Epithelial cell of proximal tubule (primary cell): ENCODE data around the gene RAB40B. TPM values are rescaled to one million over a fixed set of nuclear protein-coding genes. Genes with fewer than 3 reads are reported as not detected.

Source experiments
- DNase-seq: peaks from one replicate; pipeline ENCODE4 v3.0.0-alpha.2; 2011; ENCODE audit warnings: low read depth
- H3K4me3 ChIP-seq: 2 replicates; pipeline ENCODE4 v1.5.1; 2011; ENCODE audit warnings: low read depth, mild to moderate bottlenecking, low read length
- total RNA-seq: library from RNA; depleted of rRNA; stranded (reverse); fragments of >200 nt; gene quantifications from 2 replicates; pipeline ENCODE4 v1.2.3, GENCODE V29; 2015
- TF ChIP-seq, protein P1 (sequence below): conservative IDR thresholded peaks from 2 replicates; pipeline ENCODE4 v1.5.1; 2012; ENCODE audit warnings: low read depth, mild to moderate bottlenecking, low read length

RAB40B gene
- total RNA-seq, 1 donor from 2014 or later, result 7.8 TPM

DNA sequence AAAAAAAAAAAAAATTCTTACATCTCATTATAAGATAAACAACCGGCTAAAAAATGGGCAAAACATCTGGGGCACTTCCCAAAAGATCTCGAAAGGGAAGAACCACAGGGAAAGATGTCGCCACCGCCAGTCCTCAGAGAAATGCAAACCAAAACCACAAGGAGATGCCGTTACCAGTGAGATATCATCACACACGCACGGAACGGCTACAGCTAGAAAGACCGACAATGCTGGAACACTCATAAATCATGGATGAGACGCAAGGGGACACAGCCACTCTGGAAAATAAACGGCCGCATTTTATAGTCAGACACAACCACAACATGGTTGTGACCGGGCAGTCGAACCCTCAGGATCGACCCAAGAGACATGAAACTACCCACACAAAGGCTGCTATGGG is 74.8 kb downstream of the RAB40B start:
- TF ChIP-seq, protein P1, sequence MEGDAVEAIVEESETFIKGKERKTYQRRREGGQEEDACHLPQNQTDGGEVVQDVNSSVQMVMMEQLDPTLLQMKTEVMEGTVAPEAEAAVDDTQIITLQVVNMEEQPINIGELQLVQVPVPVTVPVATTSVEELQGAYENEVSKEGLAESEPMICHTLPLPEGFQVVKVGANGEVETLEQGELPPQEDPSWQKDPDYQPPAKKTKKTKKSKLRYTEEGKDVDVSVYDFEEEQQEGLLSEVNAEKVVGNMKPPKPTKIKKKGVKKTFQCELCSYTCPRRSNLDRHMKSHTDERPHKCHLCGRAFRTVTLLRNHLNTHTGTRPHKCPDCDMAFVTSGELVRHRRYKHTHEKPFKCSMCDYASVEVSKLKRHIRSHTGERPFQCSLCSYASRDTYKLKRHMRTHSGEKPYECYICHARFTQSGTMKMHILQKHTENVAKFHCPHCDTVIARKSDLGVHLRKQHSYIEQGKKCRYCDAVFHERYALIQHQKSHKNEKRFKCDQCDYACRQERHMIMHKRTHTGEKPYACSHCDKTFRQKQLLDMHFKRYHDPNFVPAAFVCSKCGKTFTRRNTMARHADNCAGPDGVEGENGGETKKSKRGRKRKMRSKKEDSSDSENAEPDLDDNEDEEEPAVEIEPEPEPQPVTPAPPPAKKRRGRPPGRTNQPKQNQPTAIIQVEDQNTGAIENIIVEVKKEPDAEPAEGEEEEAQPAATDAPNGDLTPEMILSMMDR, result no peak
- DNase-seq, result no peak
- H3K4me3 ChIP-seq, result no peak overlapping the region

DNA sequence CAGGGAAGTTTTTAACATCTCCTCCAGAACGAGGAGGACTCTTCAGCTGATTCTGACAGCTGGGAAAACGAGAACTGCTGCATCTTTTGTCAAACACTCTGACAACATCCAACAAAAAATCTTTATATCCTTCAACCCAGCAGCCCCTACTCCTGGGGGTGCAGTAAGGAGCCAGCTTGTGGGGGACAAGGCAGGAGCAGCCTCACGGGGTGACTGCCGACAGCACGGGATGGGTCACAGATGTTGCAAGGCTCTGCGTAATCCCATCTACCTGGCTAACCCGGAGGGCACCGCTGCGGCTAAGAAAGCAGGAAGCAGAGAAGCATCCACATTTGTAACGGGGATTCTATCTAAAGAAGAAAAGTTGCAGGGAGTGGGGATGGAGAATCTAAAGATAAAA is 78.9 kb downstream of the RAB40B start:
- H3K4me3 ChIP-seq, result no peak overlapping the region
- TF ChIP-seq, protein P1, result no peak
- no peak for DNase-seq

DNA sequence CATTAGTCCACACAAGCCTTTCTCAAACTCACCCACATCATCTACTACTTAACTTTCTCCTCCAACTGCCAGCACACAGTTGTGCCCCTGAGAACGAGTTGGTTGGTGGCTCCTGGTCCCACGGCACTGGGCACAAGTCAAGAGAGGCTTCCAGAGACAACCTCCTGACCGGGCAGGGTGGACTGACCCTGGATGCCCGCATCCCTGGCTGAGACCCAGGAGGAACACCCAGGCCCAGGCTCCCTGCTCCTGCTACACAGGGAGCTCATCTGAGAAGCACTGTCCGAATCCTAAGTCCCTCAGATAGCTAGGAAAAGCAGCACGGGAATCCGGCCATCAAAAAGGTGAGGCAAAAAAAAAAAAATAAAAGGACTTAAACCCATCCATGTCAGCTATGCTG is 79.3 kb downstream of the RAB40B start:
- TF ChIP-seq, protein P1, result no peak
- DNase-seq, result no peak

DNA sequence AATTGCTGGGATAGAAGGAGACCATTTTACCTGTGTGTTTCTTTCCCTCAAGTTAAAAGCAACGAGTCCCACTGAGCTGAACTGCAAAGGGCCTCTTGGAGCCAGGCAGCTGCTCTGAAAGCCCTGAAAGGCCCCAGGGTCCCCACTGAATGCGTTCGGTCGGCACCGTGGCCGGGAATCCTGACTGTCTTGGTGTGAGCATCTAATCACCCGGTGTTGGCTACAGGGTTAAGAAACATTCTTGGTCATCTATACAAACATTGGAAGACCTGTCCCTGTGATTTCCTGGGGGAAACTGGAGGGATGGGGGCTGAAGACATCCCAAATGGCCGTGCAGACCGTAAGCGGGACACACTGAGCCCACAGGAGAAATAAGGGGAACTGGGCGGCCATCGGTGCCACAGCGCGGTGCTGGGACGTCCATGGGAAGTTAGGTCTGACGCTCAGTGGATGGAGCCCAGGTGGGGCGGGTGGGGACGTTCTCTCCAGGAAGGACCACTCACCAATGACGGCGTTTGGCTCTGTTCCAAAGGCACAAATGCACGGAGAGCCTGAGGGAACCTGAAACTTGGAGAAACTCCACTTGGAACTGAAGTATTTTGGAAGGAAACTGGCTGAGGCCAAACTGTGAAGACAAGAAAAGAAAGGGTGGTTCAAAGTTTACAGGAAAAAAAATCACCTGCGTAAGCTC is 82.3 kb downstream of the RAB40B start:
- TF ChIP-seq, protein P1, result no peak
- H3K4me3 ChIP-seq, result no peak overlapping the region
- DNase-seq, result no peak

More for the DNA sequence above, 79.3 kb downstream of the RAB40B start:
- no peak overlapping the region for H3K4me3 ChIP-seq

DNA sequence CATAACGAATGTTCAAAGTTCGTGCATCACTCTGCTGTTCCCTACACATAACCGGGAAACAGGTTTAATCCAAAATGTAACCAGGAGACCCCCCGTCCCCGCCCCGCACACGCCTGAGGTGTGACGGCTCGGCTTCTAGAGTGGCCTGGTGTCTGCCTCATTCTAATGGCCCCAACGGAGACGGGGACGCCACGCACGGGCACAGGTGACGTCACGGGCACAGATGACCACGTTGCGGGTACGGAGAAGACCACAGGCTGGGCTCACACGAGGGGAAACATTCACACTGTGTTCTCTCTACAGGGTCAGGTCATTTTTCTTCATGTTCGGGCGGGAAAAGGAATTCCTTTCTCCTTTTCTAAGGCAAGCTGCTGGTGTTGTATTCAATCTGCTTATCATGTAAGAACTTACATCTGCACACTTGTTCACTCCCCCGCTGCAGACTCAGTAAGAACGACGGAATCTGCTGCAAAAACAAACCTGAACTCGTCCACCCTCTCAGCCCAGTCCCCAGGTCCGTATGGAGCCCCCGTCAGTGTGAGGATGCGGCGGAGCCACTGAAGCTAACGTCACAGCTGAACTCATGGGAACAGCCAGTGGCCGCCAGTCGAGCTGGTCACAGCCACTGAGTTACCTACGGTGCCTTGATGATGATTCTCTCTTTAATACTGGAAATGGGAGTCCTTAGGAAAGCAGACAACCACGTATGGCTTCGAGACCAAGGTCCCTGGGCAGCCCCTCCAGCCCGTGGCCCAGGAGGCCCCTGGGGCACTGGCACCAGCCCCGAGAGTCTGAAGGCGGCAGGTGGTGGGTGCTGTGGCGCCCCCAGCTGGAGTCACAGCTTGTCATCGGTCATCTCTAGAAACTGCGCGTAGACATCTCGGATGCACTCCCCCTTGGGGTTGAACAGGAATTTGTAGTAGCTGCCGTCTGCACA is 83.1 kb downstream of the RAB40B start:
- TF ChIP-seq, protein P1, result peak; percentile 6

DNA sequence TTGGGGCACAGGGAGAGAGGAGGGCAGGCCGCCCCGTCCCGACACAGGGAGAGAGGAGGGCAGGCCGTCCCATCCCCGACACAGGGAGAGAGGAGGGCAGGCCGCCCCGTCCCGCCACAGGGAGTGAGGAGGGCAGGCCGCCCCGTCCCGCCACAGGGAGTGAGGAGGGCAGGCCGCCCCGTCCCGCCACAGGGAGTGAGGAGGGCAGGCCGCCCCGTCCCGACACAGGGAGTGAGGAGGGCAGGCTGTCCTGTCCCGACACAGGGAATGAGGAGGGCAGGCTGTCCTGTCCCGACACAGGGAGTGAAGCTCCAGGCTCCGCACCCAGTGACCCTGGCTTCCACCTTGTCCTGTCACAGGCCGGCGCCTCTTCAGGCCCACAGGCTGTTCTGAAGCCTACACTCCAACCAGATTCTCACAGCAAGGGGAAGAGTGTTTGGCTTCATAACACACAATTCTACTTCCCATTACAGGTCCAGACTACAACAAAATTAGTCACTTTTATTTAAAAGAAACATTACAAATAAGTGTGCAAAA is 84.3 kb downstream of the RAB40B start:
- no peak overlapping the region for H3K4me3 ChIP-seq
- DNase-seq, result no peak
- TF ChIP-seq, protein P1, result no peak

More for the DNA sequence above, 83.1 kb downstream of the RAB40B start:
- DNase-seq, result no peak
- H3K4me3 ChIP-seq, result no peak overlapping the region
